HG03135 (cell line): ENCODE data around the gene TDG.

Experiments
- ATAC-seq: cut with Tn5 transposase; IDR thresholded peaks from one replicate; pipeline ENCODE4 v1.9.1; 2021; ENCODE audit warnings: mild to moderate bottlenecking, moderate library complexity; ENCODE audit not compliant: unreplicated experiment

The TDG gene

DNA sequence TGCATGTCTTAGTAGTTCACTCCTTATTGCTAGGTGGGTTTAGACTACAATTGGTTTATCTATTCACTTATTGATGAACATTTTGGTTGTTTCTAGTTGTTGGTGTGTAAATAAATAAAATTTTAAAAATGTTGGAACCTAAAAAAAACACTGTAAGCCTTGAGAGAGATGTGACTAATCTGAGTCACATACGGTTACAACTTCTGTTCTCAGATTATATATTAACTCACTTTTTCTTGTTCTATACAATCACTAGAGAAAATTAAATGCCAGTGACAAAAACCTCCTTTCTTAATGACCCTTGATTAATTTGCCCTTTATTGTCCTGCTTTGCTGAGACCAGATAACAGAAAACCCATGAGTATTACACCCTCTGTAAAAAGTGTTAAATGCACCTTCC, 7.1 kb upstream of the TDG start:
- no peak for ATAC-seq

DNA sequence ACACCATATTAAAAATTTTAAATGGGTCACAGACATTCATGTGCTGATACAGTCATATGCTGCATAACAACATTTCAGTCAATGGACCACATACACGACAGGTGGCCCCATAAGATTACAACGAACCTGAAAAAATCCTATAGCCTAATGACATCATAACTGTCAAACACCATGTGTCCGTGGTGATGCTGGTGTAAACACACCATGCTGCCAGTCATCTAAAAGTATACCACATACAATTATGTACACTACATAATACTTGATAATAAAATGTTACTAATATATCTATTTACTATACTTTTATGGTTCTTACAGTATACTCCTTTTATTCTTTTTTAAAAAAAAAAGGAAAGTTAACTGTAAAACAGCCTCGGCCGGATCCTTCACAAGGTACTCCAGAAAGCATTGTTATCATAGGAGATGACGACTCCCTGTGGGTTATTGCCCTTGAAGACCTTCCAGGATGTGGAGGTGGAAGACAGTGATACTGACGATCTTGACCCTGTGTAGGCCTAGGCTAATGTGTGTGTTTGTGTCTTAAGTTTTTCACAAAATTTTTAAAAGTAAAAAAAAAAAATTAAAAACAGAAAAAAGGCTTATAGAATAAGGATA, 5.0 kb upstream of the TDG start:
- ATAC-seq, result no peak

DNA sequence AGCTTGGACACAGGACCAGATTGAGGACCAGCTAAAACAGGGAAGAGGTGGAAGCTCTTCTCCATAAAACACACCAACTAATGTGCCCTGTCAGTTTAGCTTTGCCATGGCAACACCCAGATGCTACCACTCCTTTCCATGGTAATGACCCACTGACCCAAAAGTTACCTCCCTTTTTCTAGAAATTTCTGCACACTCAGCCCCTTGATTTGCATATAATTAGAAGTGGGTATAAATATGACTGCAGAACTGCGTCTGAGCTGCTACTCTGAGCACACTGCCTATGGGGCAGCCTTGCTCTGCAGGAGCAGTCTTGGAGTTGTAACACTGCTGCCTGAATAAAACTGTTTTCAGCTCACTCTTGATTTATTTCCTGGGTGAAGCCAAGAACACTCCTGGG, 3.2 kb upstream of the TDG start:
- no peak for ATAC-seq

DNA sequence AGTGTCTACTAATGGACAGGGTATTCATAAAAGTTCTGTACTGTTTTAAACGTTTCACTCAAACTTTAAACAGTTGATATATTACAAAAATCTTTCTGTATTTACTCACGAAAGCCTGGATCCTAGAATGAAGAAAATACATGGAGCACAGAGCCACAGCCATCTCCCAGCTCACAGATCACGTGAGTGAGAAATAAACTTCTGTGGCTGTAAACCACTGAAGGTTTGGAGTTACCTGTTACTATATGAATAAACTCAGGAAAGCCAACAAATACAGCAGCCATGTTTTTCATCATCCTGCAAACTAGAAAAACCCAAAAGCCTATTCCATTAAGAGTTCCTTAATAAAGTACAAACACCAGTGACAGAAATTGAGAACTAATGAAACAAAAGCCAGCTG, 867 bp upstream of the TDG start:
- no peak for ATAC-seq

DNA sequence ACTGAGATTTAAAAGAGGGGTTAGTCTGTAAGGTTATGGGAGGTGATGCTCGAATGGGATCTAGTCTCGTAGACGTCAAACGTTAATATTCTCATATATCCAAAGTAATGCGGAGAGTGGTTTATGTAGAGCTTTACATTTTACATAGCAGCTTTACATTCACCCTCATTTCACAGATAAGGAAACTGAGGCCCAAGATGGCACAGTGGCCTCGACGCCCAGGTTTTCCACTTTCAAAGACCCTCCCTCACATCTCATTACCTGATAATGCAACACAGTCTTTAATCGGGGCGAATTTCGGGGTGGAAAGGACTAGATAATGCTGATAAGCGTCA, 450 bp upstream of the TDG start:
- no peak for ATAC-seq

DNA sequence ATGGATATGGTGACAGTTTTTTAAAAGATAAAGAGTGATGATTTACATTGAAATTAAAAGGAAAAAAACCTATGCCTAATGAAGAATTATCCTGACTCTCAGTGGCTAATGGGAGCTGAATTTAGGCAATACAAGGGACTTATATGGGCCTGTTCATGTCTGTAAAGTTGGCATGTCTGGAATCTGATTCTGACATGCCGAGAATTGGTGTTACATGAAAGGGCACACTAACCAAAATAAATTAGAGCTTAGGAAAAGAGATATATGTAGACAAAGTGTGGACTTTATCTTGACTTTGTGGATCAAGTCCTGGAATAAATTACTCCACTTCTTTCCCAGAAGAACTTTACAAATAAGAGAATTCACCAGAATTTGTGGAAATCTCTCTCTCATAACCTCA, 1.1 kb downstream of the TDG start:
- no peak for ATAC-seq

DNA sequence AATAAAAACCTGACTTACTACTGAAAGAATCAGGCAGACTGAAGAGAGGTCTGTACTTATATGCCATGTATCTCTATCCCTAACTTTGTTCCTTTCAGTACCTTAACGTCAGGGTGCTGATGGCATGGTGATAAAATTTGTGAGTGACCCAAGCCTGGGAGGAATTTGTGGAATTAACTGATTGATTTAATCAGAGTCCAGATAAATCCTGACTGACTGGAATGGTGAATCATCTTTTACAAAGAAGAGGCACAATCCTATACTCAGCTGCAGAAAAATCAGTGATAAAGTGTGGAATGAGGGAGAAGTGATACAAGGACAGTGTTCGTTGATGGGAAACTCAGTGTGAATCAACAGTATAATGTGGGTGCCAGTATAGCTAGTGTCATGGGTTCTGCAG, 3.7 kb downstream of the TDG start:
- no peak for ATAC-seq

DNA sequence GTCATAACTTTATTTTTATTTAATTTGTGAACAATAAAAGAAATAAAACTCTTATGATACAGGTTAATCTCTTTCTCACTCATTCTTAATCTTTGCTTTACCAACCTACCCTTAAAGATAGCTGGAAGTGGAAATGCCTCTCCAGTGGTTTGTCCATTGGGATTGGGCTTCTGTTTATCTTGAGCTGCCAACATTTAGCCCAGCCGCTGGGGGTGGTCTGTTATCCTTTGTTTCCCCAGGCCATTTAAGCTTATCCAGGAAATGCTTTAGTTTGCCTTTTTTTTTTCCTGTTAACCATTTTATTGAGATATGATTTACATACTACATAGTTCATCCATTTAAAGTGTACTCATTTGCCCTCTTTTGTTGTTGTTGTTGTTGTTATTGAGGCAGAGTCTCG, 8.2 kb downstream of the TDG start:
- no peak for ATAC-seq

DNA sequence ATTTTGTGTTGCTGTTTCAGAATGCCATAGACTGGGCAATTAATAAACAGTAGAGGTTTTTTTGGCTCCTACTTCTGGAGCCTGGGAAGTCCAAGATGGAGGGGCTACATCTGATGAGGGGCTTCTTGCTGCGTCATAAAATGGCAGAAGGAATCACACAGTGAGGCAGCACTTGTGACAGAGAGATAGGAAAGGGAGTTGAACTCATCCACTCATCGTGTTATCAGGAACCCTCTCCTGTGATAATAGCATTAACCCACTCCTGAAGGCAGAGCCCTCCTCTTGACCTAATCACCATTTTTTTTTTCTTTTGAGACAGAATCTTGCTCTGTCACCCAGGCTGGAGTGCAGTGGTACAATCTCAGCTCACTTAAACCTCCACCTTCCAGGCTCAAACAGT, 9.7 kb downstream of the TDG start:
- no peak for ATAC-seq

DNA sequence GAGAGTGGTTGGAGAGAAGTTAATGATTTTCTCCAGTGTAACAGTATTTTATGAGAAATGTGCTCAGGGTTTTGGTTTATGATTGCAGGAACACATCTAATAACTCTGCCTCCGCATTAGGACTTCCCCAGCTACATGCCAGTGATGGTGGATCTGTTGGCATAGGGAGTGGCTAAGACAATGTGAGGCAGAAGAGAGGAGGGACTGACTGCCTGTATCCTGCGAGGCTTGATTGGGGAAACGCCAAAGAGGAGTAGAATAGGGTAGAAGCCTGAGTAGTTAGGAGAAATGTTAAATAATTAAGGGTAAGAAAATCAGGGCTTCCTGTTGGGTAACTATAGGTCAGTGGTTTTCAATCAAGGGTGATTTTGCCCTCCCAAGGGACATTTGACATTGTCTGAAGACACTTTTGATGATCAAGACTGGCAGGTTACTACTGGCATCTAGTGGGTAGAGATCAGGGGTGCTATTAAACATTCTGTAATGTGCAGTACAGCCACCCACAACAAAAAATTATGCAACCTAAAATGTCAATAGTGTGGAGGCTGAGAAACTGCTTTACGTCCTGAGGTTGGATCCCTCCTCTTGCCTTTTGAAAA, 12.8 kb downstream of the TDG start:
- no peak for ATAC-seq

DNA sequence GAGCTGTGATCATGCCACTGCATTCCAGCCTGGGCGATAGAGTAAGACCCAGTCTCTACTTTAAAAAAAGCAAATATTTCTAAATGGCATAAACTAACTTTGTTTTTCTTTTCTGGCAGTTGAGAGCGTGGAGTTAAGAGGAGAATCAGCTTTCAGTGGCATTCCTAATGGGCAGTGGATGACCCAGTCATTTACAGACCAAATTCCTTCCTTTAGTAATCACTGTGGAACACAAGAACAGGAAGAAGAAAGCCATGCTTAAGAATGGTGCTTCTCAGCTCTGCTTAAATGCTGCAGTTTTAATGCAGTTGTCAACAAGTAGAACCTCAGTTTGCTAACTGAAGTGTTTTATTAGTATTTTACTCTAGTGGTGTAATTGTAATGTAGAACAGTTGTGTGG, 21.2 kb downstream of the TDG start:
- no peak for ATAC-seq

DNA sequence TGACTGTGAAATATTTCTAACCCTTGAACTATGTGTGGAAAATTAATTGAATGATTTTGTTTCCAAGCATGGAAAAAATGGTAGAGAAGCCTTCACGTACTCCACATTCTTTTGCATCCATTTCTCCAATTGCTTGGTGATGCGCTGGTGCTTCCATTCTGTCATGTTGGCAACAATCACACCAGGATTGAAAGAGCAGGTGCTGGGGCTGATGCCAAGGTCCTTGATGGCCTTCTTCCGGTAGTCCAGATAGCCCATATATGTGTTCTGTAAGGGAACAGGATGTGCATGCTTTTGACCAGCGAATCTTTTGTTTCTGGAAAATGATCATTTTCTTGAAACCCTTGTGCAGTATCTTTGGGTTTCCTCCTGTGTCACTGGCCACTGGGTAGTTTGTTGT, 28.6 kb downstream of the TDG start:
- no peak for ATAC-seq

DNA sequence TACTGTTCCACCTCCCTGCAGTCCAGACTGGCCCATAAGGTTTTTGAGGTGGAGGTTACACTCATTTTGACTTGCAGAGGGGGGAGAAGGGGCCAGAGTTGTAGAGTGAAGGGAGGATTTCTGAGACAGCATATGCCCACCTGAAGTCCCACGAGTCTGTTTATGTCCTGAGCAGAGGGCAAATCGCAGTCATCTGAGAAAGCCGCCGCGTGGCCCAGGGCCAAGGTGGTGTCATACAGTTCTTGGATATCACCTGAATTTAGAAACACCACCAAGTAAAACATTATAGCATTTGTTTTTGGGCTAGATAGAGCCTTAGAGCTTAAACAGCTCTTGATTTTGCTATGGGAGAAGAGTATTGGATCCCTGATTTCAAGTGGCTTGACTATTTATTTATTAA, 30.9 kb downstream of the TDG start:
- ATAC-seq, result no peak

DNA sequence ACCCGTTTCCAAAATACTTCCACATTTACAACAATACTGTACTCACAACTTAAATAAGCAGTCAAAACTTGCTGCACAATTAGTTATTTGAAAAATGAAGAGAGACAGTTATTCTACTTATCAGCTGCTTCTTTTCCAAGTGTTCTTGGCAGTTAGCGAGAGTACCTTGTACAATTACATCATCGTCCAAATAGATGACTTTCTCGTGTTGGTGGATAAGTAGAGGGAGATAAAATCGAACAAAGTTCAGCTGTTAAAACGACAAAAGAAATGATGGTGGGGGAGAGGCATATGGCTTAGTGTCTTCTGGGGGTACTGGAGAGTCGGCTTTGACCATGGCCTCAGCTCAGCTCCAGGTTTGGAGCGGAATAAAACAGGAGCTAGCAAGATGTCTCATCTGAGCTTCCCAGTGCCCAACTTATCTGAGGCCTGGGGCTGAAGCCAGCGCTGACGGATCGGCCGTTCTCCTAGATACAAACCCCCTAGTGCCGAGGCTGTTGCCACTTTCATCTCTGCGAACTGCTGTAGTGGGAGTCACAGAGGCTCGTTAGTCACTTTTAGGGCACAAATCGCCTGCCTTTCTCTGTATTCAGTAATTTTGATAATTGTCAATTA, 31.7 kb downstream of the TDG start:
- ATAC-seq, result no peak

DNA sequence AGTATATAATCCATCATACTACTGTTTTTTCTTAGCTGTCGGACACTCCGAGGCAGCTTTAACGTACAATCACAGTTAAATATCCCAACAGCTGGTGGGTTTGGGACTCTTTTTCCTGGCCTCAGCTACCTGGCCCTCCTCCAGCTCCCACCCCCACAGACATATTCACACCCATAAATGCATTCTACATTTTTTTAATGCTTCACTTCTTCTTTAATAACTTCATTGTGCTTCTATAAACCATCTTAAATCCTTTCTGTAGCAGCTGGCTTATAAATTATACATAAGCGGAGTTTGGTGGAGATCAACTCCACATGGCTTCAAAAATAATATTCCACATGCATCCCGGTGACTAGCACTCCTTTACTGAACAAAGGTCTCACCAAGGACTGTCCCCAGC, 33.3 kb downstream of the TDG start:
- no peak for ATAC-seq

DNA sequence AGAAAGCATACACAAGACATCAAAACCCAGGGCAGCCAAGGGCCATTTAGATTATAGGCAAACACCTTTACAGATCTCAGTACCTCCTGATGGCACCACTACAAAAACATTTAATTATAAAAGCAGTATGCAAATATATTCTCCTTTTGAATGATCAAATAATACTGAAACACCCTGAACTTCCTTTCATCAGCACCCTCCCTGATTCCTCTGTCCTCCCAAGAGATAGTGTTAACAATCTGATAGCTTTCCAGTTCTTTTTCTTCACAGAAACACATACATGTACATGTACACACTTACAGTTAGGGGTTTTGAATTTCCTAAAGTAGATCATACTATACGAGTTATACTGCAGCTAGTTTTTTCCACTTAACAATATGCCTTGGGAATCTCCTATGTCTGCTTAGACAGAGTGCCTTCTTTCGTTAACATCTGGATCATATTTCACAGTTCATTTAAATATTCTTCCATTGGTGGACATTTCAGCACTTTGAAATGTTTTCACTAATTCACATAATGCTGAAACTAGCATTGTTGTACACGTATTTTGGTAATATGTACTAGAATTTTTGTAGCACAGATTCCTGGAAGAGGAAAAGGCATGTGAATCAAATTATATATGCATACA, 35.2 kb downstream of the TDG start:
- no peak for ATAC-seq

DNA sequence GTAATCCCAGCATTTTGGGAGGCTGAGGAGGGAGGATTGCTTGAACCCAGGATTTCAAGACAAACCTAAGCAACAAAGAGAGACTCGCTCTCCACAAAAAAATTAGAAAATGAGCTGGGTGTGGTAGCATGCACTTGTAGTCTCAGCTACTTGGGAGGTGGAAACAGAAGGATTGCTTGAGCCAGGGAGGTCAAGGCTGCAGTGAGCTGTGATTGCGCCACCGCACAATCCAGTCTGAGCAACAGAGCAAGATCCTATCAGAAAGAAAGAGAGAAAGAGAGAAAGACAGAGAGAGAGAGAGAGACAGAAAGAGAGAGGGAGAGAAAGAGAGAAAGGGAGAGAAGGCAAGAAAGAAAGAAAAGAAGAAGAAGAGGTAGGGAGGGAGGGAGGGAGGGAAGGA, 37.0 kb downstream of the TDG start:
- no peak for ATAC-seq

DNA sequence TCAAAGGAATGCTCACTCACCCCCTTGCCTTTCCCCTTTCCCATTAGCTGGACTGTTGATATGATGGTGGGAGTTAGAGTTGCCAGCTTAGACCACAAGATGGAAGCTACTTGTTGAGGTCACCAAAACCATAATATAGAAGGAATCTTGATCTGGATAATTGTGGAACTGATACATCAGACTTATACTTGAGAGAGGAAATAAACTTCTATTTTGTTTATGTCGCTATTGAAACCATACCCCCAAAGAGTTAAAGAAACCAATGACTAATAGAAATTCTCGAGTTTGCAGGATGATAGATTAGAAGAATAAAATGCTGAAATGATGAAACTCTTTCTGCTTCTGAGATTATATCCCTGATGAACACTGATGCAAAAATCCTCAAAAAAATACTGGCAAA, 37.9 kb downstream of the TDG start:
- ATAC-seq, result no peak

DNA sequence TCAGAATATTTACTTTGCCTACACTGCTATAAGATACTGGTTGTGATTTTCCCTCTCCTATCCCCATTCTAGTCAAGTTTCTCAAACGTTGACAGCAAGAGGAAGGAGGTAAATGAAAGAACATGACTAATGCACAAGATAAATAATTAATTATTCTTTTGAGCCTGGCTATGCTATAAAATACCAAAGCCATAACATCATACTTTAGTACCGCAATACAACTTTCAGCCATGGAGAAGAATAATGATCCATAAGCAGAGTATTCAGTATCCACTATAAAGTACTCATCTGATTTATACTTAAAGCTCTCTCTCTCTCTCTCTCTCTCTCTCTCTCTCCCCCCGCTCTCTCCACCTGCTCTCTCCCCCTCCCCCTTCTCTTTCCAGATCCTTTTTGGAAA, 41.3 kb downstream of the TDG start:
- no peak for ATAC-seq

DNA sequence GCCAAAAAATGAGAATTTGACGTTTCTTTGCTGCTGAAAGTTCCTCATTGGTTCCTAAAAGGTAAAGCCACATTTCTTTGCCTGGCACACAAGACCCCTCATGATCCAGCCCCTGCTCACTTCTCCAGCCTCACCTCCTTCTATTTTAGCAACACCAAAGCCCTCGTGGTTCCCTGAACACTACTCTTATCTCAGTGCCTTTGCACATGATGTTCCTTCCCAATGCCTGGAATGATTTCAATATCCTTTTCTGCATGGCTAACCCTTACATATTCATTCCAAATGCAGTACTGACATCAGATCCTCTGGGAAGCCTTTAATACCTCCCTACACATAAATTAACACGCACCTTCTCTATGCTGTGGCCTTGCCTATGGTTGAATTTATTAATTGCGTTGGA, 44.4 kb downstream of the TDG start:
- ATAC-seq, result no peak

DNA sequence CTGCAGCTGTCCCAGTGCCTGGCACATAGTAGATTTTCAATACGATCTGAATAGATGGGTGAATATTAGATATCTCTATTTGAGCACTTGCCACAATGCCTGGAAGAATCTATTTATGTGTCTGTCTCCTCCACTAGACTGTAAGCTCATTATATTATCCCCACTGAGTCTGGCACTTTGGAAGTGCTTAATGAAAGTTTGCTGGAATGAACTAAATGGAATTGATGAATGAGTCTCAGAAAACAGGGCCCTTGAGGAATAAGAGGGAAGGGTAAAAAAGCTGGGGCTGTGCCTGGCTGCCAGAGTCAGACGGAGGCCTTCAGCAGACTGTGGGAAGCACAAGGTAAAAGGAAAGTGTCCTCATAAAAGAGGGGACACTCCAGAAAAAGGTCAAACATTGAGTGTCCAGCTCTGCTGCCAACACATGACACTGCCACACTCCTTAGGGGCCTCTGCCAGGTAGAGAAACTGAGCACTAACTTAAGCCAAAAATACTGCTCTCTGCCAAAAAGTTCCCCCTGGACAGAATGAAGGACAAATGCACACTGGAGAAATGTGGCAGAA, 45.0 kb downstream of the TDG start:
- no peak for ATAC-seq

DNA sequence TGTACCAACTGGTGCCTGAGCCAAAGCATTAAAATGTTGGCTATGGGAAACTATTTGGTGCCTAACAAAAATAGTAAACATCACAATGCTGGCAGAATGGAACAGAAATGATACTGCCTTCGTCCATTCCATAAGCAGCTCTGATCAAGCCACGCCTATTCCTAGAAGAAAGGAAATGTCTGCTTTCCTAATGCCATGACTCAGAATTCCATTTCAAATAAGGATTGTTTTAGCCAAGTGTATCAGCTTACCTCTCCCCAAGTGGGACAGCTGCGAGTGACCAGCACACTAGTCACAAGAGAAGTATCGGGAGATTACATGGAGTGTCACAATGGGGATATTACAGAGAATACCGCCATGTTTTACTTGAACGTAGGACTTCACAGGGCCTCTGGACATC, 45.6 kb downstream of the TDG start:
- no peak for ATAC-seq
